A549 (cell line): ENCODE results near the gene R3HDM2. TPM values are rescaled to one million over a fixed set of nuclear protein-coding genes. Genes with fewer than 3 reads are reported as not detected.
"Not testable (repeated sequence)": the region's sequence is repeated elsewhere in the genome, so short reads cannot be mapped to it uniquely, and the experiment has no call there.

ENCODE experiments used
- ATAC-seq, 2 experiments: fragments of 200-7000 bp in 1 of 2; fragments of >200 bp in 1 of 2; cut with Nextera tagmentation in 1 of 2; cut with Tn5 transposase in 1 of 2; 3 replicates each; pipeline versions ENCODE4 v1.8.0 to v1.9.1; 2018 to 2020; ENCODE audit warnings: mild to moderate bottlenecking in 1 of 2, moderate library complexity in 1 of 2
- CTCF ChIA-PET: fragments of 300-600 bp; sonication (Branson Sonifier 250); formaldehyde crosslinking; extraction: SDS; loops from one replicate; lab custom pipeline; 2021; ENCODE audit warnings: antibody characterized with exemption, inconsistent platforms; lab: Yijun Ruan, JAX
- POLR2A ChIA-PET: fragments of 350-600 bp; formaldehyde crosslinking; extraction: SDS; loops from one replicate; lab custom pipeline; 2021; ENCODE audit warnings: antibody characterized with exemption, inconsistent platforms; lab: Yijun Ruan, JAX
- DNase-seq, 2 experiments: peaks; one replicate each; pipeline versions ENCODE4 v3.0.0 to v3.0.0-alpha.2; 2011 to 2016; ENCODE audit warnings: low read depth in 1 of 2, low spot score in 1 of 2
- FAIRE-seq: peaks from 2 replicates; lab custom pipeline; 2011; peaks lifted over from hg19 to GRCh38; lab: Jason Lieb, UNC
- H3K27ac ChIP-seq, 2 experiments: fragments of >200 bp; sonication (Bioruptor Twin); formaldehyde crosslinking; 3 replicates each; pipeline ENCODE4 v1.5.1; 2016 to 2017
- H3K4me1 ChIP-seq: fragments of >200 bp; sonication (Bioruptor Twin); formaldehyde crosslinking; 3 replicates; pipeline ENCODE4 v1.6.1; 2016
- H3K4me2 ChIP-seq: fragments of >200 bp; sonication (Bioruptor Twin); formaldehyde crosslinking; 3 replicates; pipeline ENCODE4 v1.6.1; 2016
- H3K4me3 ChIP-seq: fragments of >200 bp; sonication (Bioruptor Twin); formaldehyde crosslinking; 3 replicates; pipeline ENCODE4 v1.5.1; 2016
- H3K9me3 ChIP-seq: fragments of >200 bp; sonication (Bioruptor Twin); formaldehyde crosslinking; 3 replicates; pipeline ENCODE4 v1.6.1; 2016
- CBX2 ChIP-seq: fragments of 200-600 bp; sonication (generic); IDR thresholded peaks from 2 replicates; pipeline ENCODE4 v1.6.1; 2016; ENCODE audit warnings: low read depth, mild to moderate bottlenecking, borderline replicate concordance
- CEBPB ChIP-seq, 2 experiments: fragments of >200 bp in 1 of 2; sonication (Bioruptor Twin) in 1 of 2; formaldehyde crosslinking in 1 of 2; IDR thresholded peaks; 2 replicates each; pipeline ENCODE4 v1.6.1; 2012 to 2016
- CTCF ChIP-seq: fragments of >200 bp; sonication (Bioruptor Twin); formaldehyde crosslinking; IDR thresholded peaks from 3 replicates; pipeline ENCODE4 v1.5.1; 2016
- FOSL2 ChIP-seq, 2 experiments: fragments of 450-650 bp in 1 of 2; fragments of >200 bp in 1 of 2; sonication (Bioruptor Twin) in 1 of 2; formaldehyde crosslinking; IDR thresholded peaks; 2 replicates each; pipeline versions ENCODE4 v1.5.0 to v1.6.1; 2016 to 2020; ENCODE audit warnings: mild to moderate bottlenecking in 1 of 2, moderate library complexity in 1 of 2
- MAX ChIP-seq: IDR thresholded peaks from 2 replicates; pipeline ENCODE4 v1.6.1; 2012
- PHF8 ChIP-seq: fragments of 200-600 bp; sonication (generic); IDR thresholded peaks from 2 replicates; pipeline ENCODE4 v1.6.1; 2016; ENCODE audit warnings: low read depth, mild to moderate bottlenecking, antibody characterized with exemption, moderate library complexity, borderline replicate concordance
- RAD21 ChIP-seq, 2 experiments: fragments of >200 bp in 1 of 2; sonication (Bioruptor Twin) in 1 of 2; formaldehyde crosslinking in 1 of 2; IDR thresholded peaks in 1 of 2; conservative IDR thresholded peaks in 1 of 2; 2 replicates in 1 of 2; 3 replicates in 1 of 2; pipeline ENCODE4 v1.6.1; 2012 to 2018; ENCODE audit warnings: inconsistent platforms in 1 of 2
- RNF2 ChIP-seq: fragments of 200-600 bp; sonication (generic); IDR thresholded peaks from 2 replicates; pipeline ENCODE4 v1.6.1; 2016; ENCODE audit warnings: low read depth, mild to moderate bottlenecking, antibody characterized with exemption, moderate library complexity, borderline replicate concordance
- SMC3 ChIP-seq: fragments of >200 bp; sonication (Bioruptor Twin); formaldehyde crosslinking; IDR thresholded peaks from 3 replicates; pipeline ENCODE4 v1.6.1; 2018; ENCODE audit warnings: inconsistent platforms
- USF2 ChIP-seq: fragments of 450-650 bp; IDR thresholded peaks from 2 replicates; pipeline ENCODE4 v1.6.1; 2014; ENCODE audit warnings: antibody characterized with exemption
- ZC3H11A ChIP-seq: fragments of 450-650 bp; IDR thresholded peaks from 2 replicates; pipeline ENCODE4 v1.6.1; 2014; ENCODE audit warnings: antibody characterized with exemption, mild to moderate bottlenecking
- ZSCAN20 ChIP-seq: fragments of 250-450 bp; sonication (Bioruptor Pico); IDR thresholded peaks from 2 replicates; pipeline ENCODE4 v1.8.0; 2022; ENCODE audit warnings: mild to moderate bottlenecking, moderate library complexity
- WGBS: methylation state at CpG from one replicate; pipeline ENCODE4 v1.1.6; 2017; ENCODE audit errors: missing lambda C conversion rate; 5-methylcytosine and 5-hydroxymethylcytosine counted together
- polyA plus RNA-seq, 4 experiments: library from polyadenylated mRNA; depleted of rRNA in 3 of 4; stranded (reverse); fragments of >200 nt; fragmentation: RNase III in 1 of 4; extraction: RNeasy Plus Mini Kit Qiagen cat#74134 plus additional on column Dnase treatment in 1 of 4; gene quantifications; 2 replicates in 3 of 4; 3 replicates in 1 of 4; pipeline ENCODE4 v1.2.3, GENCODE V29; 2011 to 2017
- TF ChIP-seq, protein P1 (sequence below): fragments of >200 bp; sonication (Bioruptor Twin); formaldehyde crosslinking; IDR thresholded peaks from 3 replicates; pipeline ENCODE4 v1.6.1; 2016
- TF ChIP-seq, protein P2 (sequence below): IDR thresholded peaks from 2 replicates; pipeline ENCODE4 v1.6.1; 2012; ENCODE audit warnings: low read depth, borderline replicate concordance

R3HDM2 gene
- polyA plus RNA-seq, 2 of the 4 experiments (the other 2 are of a cell fraction), result 14.0 to 30.6 TPM

DNA sequence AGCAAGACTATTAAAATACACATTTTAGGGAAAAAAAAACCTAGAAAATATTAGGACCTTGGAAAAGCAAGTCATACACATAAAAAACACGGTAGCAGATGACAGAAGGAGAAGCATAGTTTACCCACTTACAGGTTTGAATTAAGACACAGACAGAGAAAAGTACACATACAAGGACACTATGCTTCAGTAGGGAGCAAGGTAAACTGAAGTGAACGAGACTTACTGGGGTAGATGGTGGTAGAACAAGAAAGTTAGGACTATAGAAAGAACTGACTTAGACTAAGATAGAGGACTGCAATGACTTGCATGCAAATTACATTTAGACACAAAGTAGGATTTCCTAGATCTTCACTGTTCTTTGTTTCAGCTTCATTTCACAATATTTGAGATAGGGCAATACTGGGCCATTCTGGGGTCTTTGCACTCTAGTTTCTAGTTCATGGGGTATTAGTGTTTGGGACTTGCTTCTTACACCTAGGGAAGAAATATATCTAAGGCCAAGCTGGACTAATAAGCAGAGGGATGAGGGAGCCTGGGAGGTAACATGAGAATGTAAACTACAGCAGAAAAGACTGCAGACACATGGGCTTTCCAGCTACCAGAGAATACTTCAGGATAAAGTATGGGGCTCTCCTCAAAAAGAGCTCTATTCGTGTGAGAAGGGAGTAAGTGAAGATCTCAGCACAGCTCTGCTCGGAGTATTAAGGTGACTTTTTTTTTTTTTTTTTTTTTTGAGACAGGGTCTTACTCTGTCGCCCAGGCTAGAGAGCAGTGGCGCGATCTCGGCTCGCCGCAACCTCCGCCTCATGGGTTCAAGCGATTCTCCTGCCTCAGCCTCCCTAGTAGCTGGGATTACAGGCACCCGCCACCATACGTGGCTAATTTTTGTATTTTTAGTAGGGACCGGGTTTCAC lies 152.1 kb downstream of the R3HDM2 start:
- 91% methylated on average over 15 of the region's 15 CpGs for WGBS
- H3K4me2 ChIP-seq, result no peak overlapping the region
- ATAC-seq (no peak), FAIRE-seq (no peak), DNase-seq (no peak)
- TF ChIP-seq PHF8 (no peak), FOSL2 (IDR thresholded peaks at IDR 0.05) (no peak), FOSL2 (CRISPR knock-in tag; IDR thresholded peaks at IDR 0.05) (no peak), ZC3H11A (no peak)
- CTCF ChIA-PET, result interaction anchor here (0.6 to 2.8 kb wide), 9 partner anchors 14 to 711 kb away, joined by 3 to 19 read pairs (median 4); partner anchors contain the start of gene STAC3
- POLR2A ChIA-PET, result no interaction called here
- H3K4me3 ChIP-seq, result no peak overlapping the region
- H3K27ac ChIP-seq, result peak overlapping the region; percentile 73 to 90; a peak in 4 of 6 replicates
- H3K9me3 ChIP-seq, result no peaks in the 10 kb centered on the region
- peaks cover 31% of the 10 kb centered on the region for H3K4me1 ChIP-seq

- ATAC-seq (peak in 1 of 2 experiments; percentile 46; a peak in 3 of 6 replicates), FAIRE-seq (no peak), DNase-seq (peak; percentile 34 to 55)
- H3K4me2 ChIP-seq, result no peak overlapping the region
- CTCF ChIA-PET, result interaction anchor here (0.6 to 2.8 kb wide), 27 partner anchors 10 to 1019 kb away, joined by 3 to 19 read pairs (median 4); partner anchors contain the start of genes STAC3 and STAT6
- no peak overlapping the region for H3K4me3 ChIP-seq
- POLR2A ChIA-PET, result no interaction called here
- WGBS, result 56% methylated on average over 4 of the region's 4 CpGs
- TF ChIP-seq CEBPB (IDR thresholded peaks at IDR 0.05), result no peak
- TF ChIP-seq, protein P1, sequence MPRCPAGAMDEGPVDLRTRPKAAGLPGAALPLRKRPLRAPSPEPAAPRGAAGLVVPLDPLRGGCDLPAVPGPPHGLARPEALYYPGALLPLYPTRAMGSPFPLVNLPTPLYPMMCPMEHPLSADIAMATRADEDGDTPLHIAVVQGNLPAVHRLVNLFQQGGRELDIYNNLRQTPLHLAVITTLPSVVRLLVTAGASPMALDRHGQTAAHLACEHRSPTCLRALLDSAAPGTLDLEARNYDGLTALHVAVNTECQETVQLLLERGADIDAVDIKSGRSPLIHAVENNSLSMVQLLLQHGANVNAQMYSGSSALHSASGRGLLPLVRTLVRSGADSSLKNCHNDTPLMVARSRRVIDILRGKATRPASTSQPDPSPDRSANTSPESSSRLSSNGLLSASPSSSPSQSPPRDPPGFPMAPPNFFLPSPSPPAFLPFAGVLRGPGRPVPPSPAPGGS, result no peak
- peak; percentile 15 to 45; a peak in 2 of 5 replicates for TF ChIP-seq RAD21 (conservative IDR thresholded peaks at IDR 0.05 in 1 of 2, IDR thresholded peaks at IDR 0.05 in 1 of 2)
- no peak for TF ChIP-seq CBX2
- no peak for TF ChIP-seq RNF2
- TF ChIP-seq, protein P2, sequence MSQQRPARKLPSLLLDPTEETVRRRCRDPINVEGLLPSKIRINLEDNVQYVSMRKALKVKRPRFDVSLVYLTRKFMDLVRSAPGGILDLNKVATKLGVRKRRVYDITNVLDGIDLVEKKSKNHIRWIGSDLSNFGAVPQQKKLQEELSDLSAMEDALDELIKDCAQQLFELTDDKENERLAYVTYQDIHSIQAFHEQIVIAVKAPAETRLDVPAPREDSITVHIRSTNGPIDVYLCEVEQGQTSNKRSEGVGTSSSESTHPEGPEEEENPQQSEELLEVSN, result no peak
- no peak for TF ChIP-seq MAX
- peak; percentile 34; the same call in 2 of the 3 replicates for TF ChIP-seq SMC3
- peak; percentile 55 for TF ChIP-seq CTCF
- TF ChIP-seq USF2, result no peak
- TF ChIP-seq ZSCAN20 (CRISPR knock-in tag), result no peak
- TF ChIP-seq, all 56 proteins: peak for 3
- H3K4me1 ChIP-seq, result peaks cover 21% of the 10 kb centered on the region
- peak overlapping the region in 1 of 2 experiments; percentile 27; a peak in 2 of 6 replicates for H3K27ac ChIP-seq
- no peaks in the 10 kb centered on the region for H3K9me3 ChIP-seq
Observed at GRCh38 chr12:57276935-57277563, 153.8 kb downstream of the R3HDM2 start.

GRCh38 chr12:57276233-57276632 lies 154.6 kb downstream of the R3HDM2 start:
- FAIRE-seq, H3K4me3 ChIP-seq, H3K27ac ChIP-seq, DNase-seq, H3K4me2 ChIP-seq, POLR2A ChIA-PET, H3K9me3 ChIP-seq, ATAC-seq: not testable (repeated sequence)
- 88% methylated on average over 6 of the region's 6 CpGs for WGBS
- peaks cover 20% of the 10 kb centered on the region for H3K4me1 ChIP-seq
- CTCF ChIA-PET, result interaction anchor here (0.5 to 2.8 kb wide), 13 partner anchors 10 to 1019 kb away, joined by 3 to 19 read pairs (median 5); partner anchors contain the start of gene STAC3
